ENCODE measurements around the gene LASP1NB.

The LASP1NB gene

GRCh38 chr17:38925263-38925995 lies at the start of gene LASP1NB:
Gene LASP1NB (plus strand): TSS chr17:38925614.
- intact Hi-C loops (cut with DNase I): no loop called here
- DNase-seq (ENCODE audit: low spot score): no peak

- intact Hi-C loops (cut with DNase I): loop anchor here (10.0 kb wide), 1 partner anchor 88 kb away; the partner anchor contains the start of gene FBXO47
- DNase-seq (ENCODE audit: low spot score): no peak
These were observed 48.1 kb upstream of the LASP1NB start for GRCh38 chr17:38877130-38877851.

- DNase-seq (ENCODE audit: low spot score): no peak
- intact Hi-C loops (cut with DNase I): loop anchor here (10.0 kb wide), 1 partner anchor 85 kb away; the partner anchor contains the start of gene FBXO47
These were observed 45.3 kb upstream of the LASP1NB start for GRCh38 chr17:38879878-38880665.

GRCh38 chr17:38881600-38882191 lies 43.7 kb upstream of the LASP1NB start:
- DNase-seq (ENCODE audit: low spot score): no peak
- intact Hi-C loops (cut with DNase I): no loop called here

- intact Hi-C loops (cut with DNase I): no loop called here
- no peak for DNase-seq (ENCODE audit: low spot score)
These were observed 42.5 kb upstream of the LASP1NB start for GRCh38 chr17:38882870-38883269.

- intact Hi-C loops (cut with DNase I): no loop called here
- DNase-seq (ENCODE audit: low spot score): no peak
These were observed 41.6 kb upstream of the LASP1NB start for GRCh38 chr17:38883592-38884526.

- no peak for DNase-seq (ENCODE audit: low spot score)
- intact Hi-C loops (cut with DNase I): no loop called here
These were observed 40.2 kb upstream of the LASP1NB start for GRCh38 chr17:38885044-38885727.

- intact Hi-C loops (cut with DNase I): no loop called here
These were observed 39.4 kb upstream of the LASP1NB start for GRCh38 chr17:38885728-38886642.

GRCh38 chr17:38886643-38887010 lies 38.8 kb upstream of the LASP1NB start:
- no peak for DNase-seq (ENCODE audit: low spot score)
- intact Hi-C loops (cut with DNase I): no loop called here

More at GRCh38 chr17:38885728-38886642, 39.4 kb upstream of the LASP1NB start:
- DNase-seq (ENCODE audit: low spot score): no peak

- intact Hi-C loops (cut with DNase I): no loop called here
- DNase-seq (ENCODE audit: low spot score): no peak
These were observed 36.6 kb upstream of the LASP1NB start for GRCh38 chr17:38888842-38889241.

GRCh38 chr17:38889745-38890409 lies 35.5 kb upstream of the LASP1NB start:
- intact Hi-C loops (cut with DNase I): no loop called here
- no peak for DNase-seq (ENCODE audit: low spot score)

- no peak for DNase-seq (ENCODE audit: low spot score)
- intact Hi-C loops (cut with DNase I): no loop called here
These were observed 35.0 kb upstream of the LASP1NB start for GRCh38 chr17:38890410-38890746.

- DNase-seq (ENCODE audit: low spot score): no peak
- intact Hi-C loops (cut with DNase I): no loop called here
These were observed 34.0 kb upstream of the LASP1NB start for GRCh38 chr17:38891441-38891840.

GRCh38 chr17:38892083-38892482 lies 33.3 kb upstream of the LASP1NB start:
- DNase-seq (ENCODE audit: low spot score): no peak
- intact Hi-C loops (cut with DNase I): no loop called here

GRCh38 chr17:38892620-38893019 lies 32.8 kb upstream of the LASP1NB start:
- intact Hi-C loops (cut with DNase I): no loop called here
- DNase-seq (ENCODE audit: low spot score): no peak

- DNase-seq (ENCODE audit: low spot score): no peak
- intact Hi-C loops (cut with DNase I): no loop called here
These were observed 32.3 kb upstream of the LASP1NB start for GRCh38 chr17:38893113-38893512.

GRCh38 chr17:38893607-38894006 lies 31.8 kb upstream of the LASP1NB start:
- peak; percentile 84 for DNase-seq (ENCODE audit: low spot score)
- intact Hi-C loops (cut with DNase I): no loop called here

Data from cardiac septum (tissue), 1 donor.